Activated CD4-positive, alpha-beta T cell treated with anti-CD3 and anti-CD28 coated beads for 1 hour (primary cell): ENCODE data around the gene SRC.
A peak's percentile ranks its signal among the peaks of the same experiment; 100 is the strongest.

Experiments used
- DNase-seq: peaks from one replicate; pipeline ENCODE4 v3.0.0-alpha.2; 2020

The SRC gene

DNA sequence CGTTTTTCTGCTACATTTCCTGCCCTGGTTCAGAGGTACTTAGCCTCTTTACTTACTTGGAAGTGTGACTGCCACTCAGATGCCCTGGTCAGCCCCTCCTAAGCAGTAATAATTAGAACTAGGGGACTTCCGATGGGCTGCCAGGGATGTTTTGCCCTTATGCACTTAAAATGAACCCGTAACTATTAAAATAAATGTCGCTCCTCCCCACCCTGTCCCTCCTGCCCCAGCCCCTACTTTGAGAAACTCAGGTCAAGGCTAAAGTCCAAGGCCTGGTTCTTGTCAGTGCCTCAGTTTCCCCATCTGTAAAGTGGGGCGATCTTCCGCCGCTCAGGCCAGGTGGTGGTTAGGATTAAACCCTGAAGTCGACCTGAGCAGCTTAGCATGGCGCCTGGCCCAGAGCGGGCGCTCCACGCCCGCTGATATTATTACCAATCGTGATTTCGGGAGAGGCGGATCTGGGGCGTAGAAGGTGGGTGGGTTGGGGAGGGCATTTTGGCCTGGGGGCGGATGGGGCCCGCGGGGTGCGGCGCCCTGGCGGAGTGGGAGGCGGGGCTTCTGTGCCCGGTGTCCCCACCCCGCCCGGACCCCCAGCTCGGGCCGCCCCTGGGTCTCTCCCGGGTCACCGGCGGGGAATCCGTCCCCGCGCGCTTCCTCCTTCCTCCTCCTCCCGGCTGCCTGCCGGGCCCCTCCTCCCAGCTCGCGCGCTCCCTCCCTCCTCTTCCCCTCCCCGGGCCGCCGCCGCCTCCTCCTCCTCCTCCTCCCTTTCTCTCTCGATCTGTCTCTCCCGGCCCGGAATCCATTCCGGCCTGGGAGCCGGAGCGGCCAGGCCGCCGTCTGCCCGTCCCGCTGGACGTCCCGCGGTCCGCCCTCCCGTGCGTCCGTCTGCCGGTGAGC, at the start of gene SRC:
TSS of gene SRC (plus strand) at position 802 of the 897 bp plus-strand sequence. CDS start 38,014 bp downstream, outside the sequence.
- DNase-seq = peak; percentile 32

DNA sequence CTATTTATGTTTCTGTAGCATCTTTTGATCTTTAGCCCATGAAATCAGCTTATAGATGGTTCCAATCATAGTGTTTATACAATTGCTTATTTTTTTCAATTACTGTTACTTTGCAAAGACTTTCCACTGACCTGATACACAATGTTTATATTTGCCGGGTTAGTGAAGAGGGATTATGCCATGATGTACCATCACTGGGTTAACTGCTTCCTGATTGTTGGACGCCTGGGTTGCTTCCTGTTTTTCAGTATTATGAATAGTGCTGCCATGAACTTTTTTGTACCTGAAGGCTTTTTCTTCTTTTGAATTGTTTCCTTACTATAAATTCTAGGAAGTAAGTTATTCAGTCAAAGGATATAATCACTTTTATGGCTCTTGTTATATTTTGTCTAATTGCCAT, 49.6 kb upstream of the SRC start:
- no peak for DNase-seq

DNA sequence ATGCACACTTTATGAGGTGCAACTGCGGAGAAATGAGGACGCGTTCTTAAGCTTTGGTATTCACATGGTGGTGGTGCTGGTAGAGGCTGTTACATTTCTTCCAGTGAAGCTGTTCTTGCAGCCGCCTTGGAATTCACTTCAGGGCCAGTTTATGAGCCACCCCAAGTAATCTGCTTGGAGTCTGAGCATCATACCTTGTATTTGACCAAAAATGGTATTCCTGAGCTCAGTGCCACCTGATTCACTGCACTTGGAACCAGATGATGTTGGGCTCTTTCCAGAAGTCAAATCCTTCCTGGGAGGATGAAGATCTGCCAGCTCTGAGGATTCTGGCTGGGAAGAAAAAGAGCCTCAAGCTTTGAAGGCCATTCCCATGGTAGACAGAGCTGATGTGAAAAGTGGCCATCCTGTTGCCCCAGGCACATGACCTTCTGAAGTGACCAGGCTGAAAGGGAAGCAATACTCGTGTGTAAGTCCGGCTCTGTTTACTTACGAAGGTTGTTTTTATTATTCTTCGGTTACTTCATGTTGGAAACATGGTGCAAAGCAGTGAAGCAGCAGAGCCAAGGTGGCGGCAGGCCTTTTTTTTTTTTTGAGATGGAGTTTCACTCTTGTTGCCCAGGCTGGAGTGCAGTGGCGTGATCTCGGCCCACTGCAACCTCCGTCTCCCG, 48.7 kb upstream of the SRC start:
- no peak for DNase-seq

DNA sequence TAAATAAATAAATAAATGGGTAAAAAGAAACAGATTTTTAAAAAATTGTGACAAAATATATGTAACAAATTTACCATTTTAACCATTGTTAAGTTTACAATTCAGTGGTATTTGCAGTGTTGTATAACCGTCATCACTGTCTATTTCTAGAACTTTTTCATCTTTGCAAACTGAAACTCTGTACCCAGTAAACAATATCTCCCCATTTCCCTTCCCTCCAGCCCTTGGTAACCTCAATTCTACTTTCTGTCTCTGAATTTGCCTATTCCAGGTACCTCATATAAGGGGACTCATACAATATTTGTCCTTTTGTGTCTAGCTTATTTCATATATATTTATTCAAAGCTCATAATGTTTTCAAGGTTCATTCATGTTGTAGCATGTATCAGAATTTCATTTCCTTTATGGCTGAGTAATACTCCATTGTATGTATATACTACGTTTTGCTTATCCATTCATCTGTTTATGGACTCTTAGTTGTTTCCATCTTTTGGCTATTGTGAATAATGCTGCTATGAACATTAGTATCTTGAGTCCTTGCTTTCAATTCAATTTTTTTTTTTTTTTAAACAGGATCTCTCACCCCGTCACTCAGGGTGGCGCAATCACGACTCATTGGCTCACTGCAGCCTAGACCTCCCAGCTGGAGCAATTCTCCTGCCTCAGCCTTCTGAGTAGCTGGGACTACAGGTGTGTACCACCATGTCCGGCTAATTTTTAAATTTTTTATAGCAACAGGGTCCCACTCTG, 47.6 kb upstream of the SRC start:
- no peak for DNase-seq

DNA sequence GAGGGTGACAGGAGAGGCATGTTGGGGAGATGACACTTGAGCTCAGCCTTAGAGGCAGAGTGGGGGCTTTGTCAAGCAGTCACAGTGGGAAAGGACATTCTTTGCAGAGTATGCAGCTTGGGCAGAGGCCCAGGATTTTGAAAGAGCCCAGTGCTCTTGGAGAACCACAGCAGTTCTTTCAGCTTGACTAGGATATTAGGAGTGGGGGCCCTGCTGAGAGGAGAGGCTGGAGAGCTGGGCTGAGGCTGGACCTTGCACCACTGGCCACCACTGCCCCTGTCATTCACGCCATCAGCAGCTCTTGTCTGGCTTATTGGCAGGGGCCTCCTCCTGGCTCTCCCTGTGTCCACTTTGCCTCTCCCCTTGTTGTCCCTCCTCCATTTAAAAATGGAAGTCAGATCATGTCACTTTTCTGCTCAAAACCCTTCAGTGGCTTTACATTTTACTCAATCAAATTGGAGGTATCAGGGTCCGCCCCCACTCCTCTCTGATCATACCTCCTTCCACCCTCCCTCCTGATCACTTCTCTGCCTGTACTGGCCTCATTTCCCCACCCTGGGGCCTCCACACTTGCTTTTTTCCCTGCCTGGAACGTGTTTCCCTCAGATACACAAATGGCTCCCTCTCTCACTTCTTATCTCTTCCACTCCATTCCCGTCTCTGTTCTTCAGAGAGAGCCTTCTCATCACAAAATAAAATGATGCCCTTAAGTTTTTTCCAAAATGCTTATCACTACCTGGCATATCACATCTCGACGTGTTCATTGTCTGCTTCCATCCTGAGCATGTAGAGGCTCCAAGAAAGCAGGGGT, 46.0 kb upstream of the SRC start:
- no peak for DNase-seq

DNA sequence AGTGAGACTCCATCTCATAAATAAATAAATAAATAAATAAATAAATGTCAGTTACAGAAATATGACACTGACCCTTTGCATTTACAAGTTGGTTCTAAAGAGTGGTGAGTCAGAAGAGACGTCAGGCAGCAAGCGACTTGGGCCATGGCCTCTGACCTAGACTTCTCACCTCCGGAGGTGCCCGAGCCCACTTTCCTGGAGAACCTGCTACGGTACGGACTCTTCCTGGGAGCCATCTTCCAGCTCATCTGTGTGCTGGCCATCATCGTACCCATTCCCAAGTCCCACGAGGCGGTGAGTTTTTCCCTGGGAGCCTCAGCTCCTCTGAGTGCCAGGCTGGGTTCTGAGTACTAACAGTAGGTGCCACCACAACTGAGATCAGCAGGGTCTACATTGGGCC, 44.8 kb upstream of the SRC start:
- no peak for DNase-seq

DNA sequence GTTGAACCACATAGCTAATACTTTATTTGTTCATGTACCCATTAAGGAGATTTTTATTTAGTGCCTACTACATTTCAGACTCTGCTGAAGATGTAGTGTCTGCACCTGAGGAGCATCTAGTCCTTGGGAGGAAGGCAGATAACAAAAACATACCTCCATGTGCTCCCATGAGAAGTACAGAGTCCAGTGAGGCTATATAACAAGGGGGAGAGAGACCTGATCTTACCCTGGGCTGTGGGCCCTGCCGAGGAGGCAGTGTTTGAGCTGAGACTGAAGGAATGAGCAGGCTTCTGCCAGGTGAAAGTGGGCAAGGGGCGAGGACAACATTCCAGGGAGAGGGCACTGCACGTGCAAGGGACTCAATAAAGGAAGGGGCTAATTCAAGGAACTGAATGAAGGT, 44.4 kb upstream of the SRC start:
- no peak for DNase-seq

DNA sequence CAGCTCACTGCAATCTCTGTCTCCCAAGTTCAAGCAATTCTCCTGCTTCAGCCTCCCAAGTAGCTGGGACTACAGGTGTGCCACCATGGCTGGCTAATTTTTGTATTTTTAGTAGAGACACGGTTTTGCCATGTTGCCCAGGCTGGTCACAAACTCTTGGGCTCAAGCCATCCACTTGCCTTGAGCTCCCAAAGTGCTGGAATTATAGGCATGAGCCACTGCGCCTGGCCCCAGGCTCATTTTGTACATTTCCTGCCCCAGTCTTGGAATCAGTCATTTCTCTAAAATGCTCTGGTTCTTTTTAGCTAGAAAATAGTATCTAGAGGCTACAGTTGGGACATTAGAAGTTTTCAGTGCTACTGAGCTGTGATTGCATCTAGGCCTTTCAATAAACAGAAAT, 43.0 kb upstream of the SRC start:
- DNase-seq = no peak

DNA sequence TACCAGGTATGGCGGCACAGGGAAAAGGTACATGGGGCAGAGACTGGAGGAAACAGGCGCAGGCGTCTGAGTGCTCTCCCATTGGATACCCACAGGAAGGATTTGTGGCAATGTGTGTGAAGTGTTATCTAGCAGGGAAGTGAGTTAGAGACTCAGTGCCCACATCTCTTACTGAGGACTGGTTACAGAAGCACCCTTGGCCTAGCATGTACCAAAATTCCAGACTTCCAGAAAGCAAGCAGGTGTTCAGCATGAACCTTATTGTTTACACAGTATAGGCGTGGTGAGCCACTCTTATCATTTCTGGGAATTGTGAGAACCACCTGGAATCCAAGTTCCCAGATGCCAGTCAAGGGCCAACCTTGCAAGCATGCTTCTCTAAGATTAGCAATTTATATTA, 42.3 kb upstream of the SRC start:
- DNase-seq = no peak

DNA sequence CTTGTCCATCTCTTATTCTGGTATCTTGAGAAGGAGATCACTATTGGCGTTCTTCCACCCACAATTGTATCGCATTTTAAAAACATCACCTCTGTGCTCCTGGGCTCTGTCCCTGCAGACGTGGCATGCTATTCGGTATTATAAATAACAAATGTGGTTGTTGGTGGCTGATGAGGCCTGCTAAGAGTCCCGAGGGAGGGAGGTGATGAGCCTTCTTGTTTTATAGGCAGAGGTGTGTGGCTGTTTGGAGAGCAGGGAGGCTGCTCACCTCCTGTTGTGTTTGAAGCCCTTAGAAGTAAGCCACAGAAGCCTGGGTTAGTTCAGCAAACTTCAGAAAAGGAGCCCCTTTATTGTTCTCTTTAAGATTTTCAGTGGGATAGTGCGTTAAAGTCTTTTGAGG, 40.9 kb upstream of the SRC start:
- no peak for DNase-seq

DNA sequence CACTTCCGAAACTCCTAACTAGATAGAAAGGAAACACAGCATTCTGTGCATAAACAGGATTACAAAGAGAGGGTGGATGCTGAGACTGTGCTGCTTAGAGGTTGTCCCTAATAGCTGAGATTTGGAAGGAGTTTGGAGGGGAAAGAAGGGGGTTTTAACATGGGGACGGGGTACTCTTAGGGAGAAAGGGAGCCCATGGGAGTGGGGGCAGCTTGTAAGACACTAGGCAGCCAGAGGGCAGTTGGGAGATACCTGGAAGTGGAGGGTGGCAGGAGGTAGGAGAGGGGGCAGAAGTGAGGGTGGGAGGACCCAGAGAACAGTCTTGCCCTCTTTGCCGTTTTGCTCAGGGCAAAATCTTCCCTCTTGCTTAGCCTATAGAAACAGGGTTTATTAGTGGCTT, 40.1 kb upstream of the SRC start:
- no peak for DNase-seq

DNA sequence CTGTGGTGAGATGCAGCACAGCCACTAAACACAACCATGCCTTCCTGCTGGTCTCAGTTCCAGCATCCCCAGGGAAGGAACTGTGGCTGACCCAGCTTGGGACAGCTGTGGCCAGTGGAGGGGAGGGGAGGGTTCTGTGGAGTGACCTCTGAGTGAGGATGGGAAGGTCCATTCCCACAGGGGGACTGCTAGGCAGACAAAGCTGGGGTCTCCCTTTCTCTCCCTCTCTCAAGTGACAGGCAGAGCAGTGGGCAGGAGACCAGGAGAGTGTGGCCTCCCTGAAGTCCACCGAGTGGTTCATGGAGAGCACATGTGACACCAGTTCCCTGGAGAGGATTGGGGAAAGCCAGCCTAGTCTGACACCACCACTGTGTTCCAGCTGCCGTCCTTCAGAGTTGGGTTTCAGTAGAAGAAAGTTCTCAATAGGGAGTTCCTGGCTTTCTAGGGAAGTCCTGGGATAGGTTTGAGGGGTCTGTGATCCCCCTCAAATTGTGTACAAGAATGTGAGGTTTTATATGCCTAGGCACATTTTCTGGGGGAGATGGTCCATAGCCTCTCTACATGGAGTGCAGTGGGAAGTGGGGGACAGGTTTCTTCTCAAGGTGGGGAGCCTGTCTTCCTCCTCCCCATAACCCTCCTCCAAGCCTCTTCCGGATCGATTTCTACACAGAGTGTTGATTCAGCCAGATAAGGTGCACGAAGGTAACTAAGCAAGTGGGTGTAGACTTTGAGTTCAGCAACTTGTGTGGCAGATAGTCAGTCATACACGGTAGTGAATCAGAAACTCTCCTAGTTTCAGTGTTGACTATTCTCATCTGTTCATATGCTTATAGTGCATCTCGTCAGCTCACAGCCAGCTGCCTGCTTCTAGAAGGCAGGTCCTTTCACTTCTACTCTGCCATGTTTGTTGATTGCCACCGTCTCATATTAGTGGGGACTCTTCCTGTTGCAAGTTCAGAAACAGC, 37.6 kb upstream of the SRC start:
- DNase-seq = no peak

DNA sequence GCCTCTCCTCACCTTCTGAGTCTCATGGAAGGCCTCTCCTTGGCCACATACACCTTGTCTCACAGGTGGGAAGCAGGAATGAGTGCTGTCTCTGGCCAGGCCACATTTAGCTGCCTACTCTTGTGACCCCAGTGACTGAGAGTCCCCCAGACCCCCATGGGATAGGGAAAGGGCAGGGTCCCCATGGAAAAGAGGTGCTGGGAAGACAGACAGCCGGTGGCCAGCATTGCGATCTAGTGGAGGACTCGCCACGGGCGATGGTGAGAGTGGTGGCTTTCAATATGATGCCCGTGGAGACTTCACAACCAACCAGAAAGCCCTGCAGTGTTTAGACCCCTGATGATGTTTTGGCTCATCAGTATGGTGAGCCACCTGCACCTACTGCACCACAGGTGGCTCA, 36.6 kb upstream of the SRC start:
- DNase-seq = no peak

DNA sequence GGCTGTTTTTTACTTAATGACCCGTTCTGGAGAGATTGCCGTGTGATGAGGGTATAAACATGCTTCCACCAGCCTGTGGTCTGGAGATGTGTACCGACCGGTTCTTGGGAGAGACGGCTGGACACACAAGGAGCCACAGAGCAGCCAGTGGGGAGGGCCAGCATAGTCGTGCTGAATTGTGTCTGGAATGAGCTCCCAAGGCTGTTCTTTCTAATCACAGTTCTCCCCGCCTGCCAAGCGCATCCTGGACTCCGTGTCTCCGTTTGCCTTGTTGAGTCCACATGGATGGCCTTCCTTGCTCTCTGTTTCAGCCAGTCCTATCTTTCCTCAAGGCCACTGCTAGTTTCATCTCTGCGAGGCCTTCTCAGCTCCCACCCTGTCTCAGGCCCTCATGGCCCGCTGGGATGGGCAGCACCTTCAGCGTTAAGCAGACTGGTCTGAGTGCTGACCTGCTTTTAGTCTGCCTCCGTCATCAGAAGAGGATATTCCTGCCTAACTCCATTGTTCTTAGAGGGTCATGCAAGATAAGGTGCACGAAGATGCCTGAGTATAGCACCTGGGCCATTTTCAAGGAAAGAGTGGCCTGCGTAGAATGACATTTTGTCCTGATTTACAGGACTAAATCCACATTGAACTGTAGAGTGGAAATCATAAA, 35.9 kb upstream of the SRC start:
- DNase-seq = no peak

DNA sequence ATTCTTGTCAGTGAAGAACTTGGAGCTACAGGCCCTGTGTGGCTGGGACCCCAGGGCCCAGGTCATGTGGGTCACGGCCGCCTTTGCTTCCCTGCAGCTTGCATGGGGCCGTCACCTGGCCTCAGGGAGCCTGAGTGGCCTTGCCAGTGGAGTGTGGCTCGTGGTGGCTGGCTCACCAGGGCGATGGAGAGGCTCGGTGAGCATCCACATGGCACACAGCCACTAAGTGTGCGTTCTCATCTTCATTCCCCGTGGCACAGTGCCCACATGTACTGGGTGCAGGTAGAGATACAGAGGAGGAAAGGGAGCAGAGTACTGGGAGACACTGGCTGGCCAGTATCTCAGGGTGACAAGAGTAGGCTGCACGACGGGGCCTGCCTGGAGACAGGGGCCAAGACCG, 35.0 kb upstream of the SRC start:
- no peak for DNase-seq

DNA sequence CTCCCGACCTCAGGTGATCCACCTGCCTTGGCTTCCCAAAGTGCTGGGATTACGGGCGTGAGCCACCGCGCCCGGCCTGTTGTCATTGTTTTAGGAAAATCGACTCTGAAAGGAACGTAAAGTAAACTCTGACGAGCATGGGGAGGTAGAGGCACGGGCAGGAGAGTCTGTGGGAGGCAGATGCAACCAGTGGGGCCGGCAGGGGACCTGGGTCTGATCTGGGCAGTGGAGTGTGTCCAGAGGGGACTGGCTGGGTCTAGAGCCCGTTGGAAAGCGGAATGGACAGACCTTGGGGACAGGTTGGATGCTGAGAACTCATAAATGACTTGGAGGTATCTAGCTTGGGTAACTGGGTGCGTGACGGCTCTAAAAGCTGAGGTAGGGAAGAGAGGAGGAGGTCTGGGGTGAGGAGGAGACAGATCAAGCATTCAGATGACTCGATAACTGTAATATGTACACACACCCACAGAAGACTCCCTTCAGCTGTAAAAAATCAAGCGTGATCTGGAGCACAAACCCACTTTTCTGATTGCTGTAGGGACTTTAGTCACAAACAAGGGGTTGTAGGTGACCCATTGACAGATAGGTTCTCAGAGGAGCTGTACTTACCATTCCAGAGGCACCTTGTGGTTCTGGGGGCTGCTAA, 34.1 kb upstream of the SRC start:
- no peak for DNase-seq

DNA sequence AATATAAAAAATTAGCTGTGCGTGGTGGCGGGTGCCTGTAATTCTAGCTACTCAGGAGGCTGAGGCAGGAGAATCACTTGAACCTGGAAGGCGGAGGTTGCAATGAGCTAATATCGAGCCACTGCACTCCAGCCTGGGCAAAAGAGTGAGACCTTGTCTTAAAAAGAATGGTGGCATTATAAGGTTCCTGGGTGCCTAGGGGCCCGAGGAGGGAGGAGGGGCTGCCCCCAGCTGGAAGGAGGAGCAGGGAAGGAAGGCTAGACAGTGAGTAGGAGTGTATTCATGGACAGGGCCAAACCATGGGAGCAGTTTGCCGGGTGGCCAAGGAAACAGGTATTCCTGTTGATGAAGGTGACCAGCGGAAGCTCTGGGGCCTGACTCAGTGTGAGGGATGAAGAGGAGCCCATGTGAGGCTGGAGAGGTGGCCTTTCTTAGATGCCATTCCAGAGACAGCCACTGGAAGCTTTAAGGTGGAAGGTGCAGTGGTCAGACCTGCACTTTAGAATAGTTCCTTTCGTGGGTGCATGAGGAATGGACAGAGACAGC, 32.3 kb upstream of the SRC start:
- DNase-seq = no peak

DNA sequence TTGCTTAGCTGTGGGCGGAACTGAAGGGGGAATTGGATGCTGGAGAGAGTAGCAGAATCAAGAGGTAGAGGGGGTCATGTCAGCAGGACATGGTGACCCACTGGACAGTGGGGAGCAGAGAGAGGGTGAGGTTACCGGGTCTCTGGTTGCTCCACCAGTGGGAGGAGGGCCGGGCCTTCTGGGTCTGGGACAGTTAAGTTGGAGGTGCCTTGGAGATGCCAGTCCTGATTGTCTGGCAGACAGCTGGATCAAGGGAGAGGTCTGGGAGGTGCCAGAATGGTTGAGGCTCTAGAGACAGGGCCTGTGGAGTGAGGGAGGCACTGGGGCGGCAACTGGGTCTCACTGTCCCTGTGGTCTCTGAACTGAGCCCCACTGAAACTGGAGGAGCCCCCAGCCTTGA, 31.8 kb upstream of the SRC start:
- no peak for DNase-seq

DNA sequence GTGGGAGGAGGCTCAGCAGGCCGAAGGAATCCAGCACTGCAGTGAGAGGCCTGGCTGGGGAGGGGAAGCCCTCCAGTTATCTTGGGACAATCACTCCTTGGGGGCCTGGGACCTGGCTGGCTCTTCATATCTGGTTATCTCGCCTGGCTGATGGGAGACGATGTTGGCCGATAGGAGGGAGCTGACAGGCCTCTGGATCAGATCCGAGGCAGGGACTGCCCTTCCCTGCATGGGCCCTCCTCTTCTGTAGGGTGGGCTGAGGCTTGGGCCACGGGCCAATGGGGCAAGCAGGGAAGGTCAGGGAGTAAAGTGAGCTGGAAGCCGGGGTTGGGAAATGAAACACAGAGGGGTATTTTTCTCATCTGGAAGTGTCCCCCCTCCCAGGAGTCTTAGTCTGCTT, 31.3 kb upstream of the SRC start:
- DNase-seq = no peak

DNA sequence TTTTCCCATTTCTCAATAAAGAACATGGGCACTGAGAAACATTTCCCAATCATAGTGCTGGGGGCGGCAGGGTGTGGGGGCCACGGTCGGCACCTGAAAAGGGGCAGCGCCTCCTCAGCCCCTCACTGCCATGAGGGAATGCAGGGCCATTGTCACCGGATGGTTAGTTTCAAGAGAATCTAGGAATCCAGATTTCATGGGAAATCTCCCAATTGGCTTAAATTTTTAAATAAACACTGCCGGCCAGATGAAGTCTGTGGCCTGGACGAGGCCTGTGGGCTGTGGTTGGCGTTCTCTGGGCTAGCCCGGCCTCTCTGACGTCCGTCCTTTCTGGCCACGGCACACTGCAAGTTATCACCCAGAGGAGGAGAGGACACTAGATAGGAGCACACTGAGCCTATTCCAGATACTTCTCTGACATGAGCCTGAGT, 30.9 kb upstream of the SRC start:
- no peak for DNase-seq
